GM12878 (cell line): ENCODE results near the gene FBXL15. TPM values are rescaled to one million over a fixed set of nuclear protein-coding genes. Genes with fewer than 3 reads are reported as not detected.

Source experiments
- ATAC-seq: fragments of 200-7000 bp; cut with Tn5 transposase; 3 replicates; pipeline ENCODE4 v1.9.1; 2020; ENCODE audit warnings: mild to moderate bottlenecking, moderate library complexity
- BruUV-seq: library from RNA; stranded (reverse); fragments of 400-500 nt; replicated peaks from 2 replicates; lab custom pipeline; 2021; lab: Mats Ljungman, UMichigan
- CTCF ChIA-PET: fragments of 300-600 bp; sonication (Branson Sonifier 250); formaldehyde crosslinking; extraction: SDS; loops from one replicate; lab custom pipeline; 2021; ENCODE audit warnings: inconsistent platforms; lab: Yijun Ruan, JAX
- POLR2A ChIA-PET: fragments of 350-600 bp; formaldehyde crosslinking; extraction: SDS; loops from one replicate; lab custom pipeline; 2021; ENCODE audit warnings: inconsistent platforms; lab: Charles Lee
- RAD21 ChIA-PET: fragments of 300-600 bp; sonication (Branson Sonifier 250); formaldehyde crosslinking; loops from one replicate; lab custom pipeline; 2023; ENCODE audit warnings: antibody characterized with exemption; ENCODE audit not compliant: unreplicated experiment; lab: Charles Lee
- SMC1A ChIA-PET: fragments of 300-600 bp; sonication (Branson Sonifier 250); formaldehyde crosslinking; loops from one replicate; lab custom pipeline; 2023; ENCODE audit not compliant: unreplicated experiment, uncharacterized antibody; lab: Charles Lee
- DNase-seq: peaks from one replicate; pipeline ENCODE4 v3.0.0-alpha.2; 2011; ENCODE audit warnings: low read depth, low spot score
- FAIRE-seq: peaks from 3 replicates; lab custom pipeline; 2011; peaks lifted over from hg19 to GRCh38; lab: Jason Lieb, UNC
- H2AFZ ChIP-seq: 2 replicates; pipeline ENCODE4 v1.6.0; 2011; ENCODE audit warnings: low read depth, low read length, control low read depth; ENCODE audit not compliant: control insufficient read depth
- H3K27ac ChIP-seq: 2 replicates; pipeline ENCODE4 v1.5.1; 2011; ENCODE audit warnings: control low read depth; ENCODE audit not compliant: control insufficient read depth, insufficient read depth
- H3K27me3 ChIP-seq, 2 experiments: replicated peaks in 1 of 2; 2 replicates each; pipeline versions ENCODE4 v1.6.0 to v1.6.1; 2011; ENCODE audit warnings: low read length in 1 of 2; ENCODE audit not compliant: control insufficient read depth in 2 of 2, insufficient read depth in 2 of 2
- H3K36me3 ChIP-seq, 2 experiments: 2 replicates each; pipeline ENCODE4 v1.5.1; 2011; ENCODE audit warnings: low read length in 1 of 2; ENCODE audit not compliant: control insufficient read depth in 2 of 2, insufficient read depth in 2 of 2
- H3K4me1 ChIP-seq: 2 replicates; pipeline ENCODE4 v1.6.1; 2011; ENCODE audit warnings: mild to moderate bottlenecking, low read length, moderate library complexity, mixed read lengths; ENCODE audit not compliant: control insufficient read depth, insufficient read depth
- H3K4me2 ChIP-seq: 2 replicates; pipeline ENCODE4 v1.6.0; 2011; ENCODE audit warnings: control low read depth; ENCODE audit not compliant: control insufficient read depth, insufficient read depth
- H3K4me3 ChIP-seq: fragments of 200-600 bp; sonication (generic); 2 replicates; pipeline ENCODE4 v1.5.1; 2016
- H3K79me2 ChIP-seq: 2 replicates; pipeline ENCODE4 v1.6.0; 2011; ENCODE audit warnings: low read length; ENCODE audit not compliant: control insufficient read depth, insufficient read depth
- H3K9ac ChIP-seq: 2 replicates; pipeline ENCODE4 v1.8.0; 2011; ENCODE audit warnings: low read length, control low read depth, mixed read lengths; ENCODE audit not compliant: control insufficient read depth, insufficient read depth
- H3K9me3 ChIP-seq: replicated peaks from 3 replicates; pipeline ENCODE4 v1.5.1; 2011; ENCODE audit warnings: mild to moderate bottlenecking, low read length; ENCODE audit not compliant: control insufficient read depth, insufficient read depth
- H4K20me1 ChIP-seq: 2 replicates; pipeline ENCODE4 v1.6.0; 2011; ENCODE audit not compliant: control insufficient read depth, insufficient read depth
- CHD2 ChIP-seq: IDR thresholded peaks from 2 replicates; pipeline ENCODE4 v1.6.1; 2011; ENCODE audit warnings: low read depth, low read length, improper control_type of control experiment, borderline replicate concordance
- CREB1 ChIP-seq: IDR thresholded peaks from 2 replicates; pipeline ENCODE4 v1.6.1; 2012; ENCODE audit warnings: low read depth, mild to moderate bottlenecking, inconsistent platforms
- HCFC1 ChIP-seq: fragments of 150-350 bp; IDR thresholded peaks from 2 replicates; pipeline ENCODE4 v1.6.1; 2014; ENCODE audit warnings: low read length
- TCF3 ChIP-seq: IDR thresholded peaks from 2 replicates; pipeline ENCODE4 v1.6.1; 2012; ENCODE audit warnings: low read depth, mild to moderate bottlenecking, low read length, borderline replicate concordance; ENCODE audit not compliant: insufficient read depth
- YBX1 ChIP-seq: fragments of 450-650 bp; IDR thresholded peaks from 2 replicates; pipeline ENCODE4 v1.6.1; 2016; ENCODE audit warnings: antibody characterized with exemption
- WGBS: methylation state at CpG from one replicate; pipeline ENCODE4 v1.1.6; 2016; ENCODE audit warnings: low lambda C conversion rate; ENCODE audit not compliant: insufficient replicate concordance, insufficient coverage; ENCODE audit errors: missing lambda C conversion rate; 5-methylcytosine and 5-hydroxymethylcytosine counted together
- in situ Hi-C: fragments of 300-500 bp; cut with MboI; formaldehyde crosslinking; loops from 9 replicates; pipeline ENCODE4 v1.14.3; 2018; ENCODE audit warnings: mixed read lengths
- intact Hi-C: fragments of 100-400 bp; cut with micrococcal nuclease; formaldehyde crosslinking; loops from one replicate; pipeline ENCODE4 v1.14.2; 2022; ENCODE audit not compliant: unreplicated experiment
- polyA plus RNA-seq, 11 experiments: library from polyadenylated mRNA; depleted of rRNA in 4 of 11; unstranded in 6 of 11; stranded (reverse) in 5 of 11; fragments of >200 nt; fragmentation: Nextera tagmentation in 4 of 11; fragmentation: Illumina TruSeq in 1 of 11; extraction: Ambion mirVana in 4 of 11; extraction: Trizol in 1 of 11; gene quantifications; 1 replicate in 1 of 11; 2 replicates in 10 of 11; pipeline versions ENCODE4 v1.2.1 to v1.2.3, GENCODE V29; 2011 to 2016; ENCODE audit warnings: inconsistent platforms in 2 of 11, missing spikeins in 2 of 11, low read depth in 1 of 11
- total RNA-seq, 4 experiments: library from RNA; depleted of rRNA in 3 of 4; stranded (reverse); fragments of >200 nt in 3 of 4; fragmentation: Illumina TruSeq in 1 of 4; extraction: Trizol in 1 of 4; gene quantifications; 2 replicates each; pipeline versions ENCODE4 v1.2.1 to v1.2.3, GENCODE V29; 2013 to 2021
- TF ChIP-seq, protein P1 (sequence below): fragments of 450-650 bp; formaldehyde crosslinking; IDR thresholded peaks from 2 replicates; pipeline ENCODE4 v1.4.0; 2020; ENCODE audit warnings: mild to moderate bottlenecking, moderate library complexity
- TF ChIP-seq, protein P2 (sequence below): IDR thresholded peaks from 2 replicates; pipeline ENCODE4 v1.6.1; 2011; ENCODE audit warnings: low read depth, low read length, improper control_type of control experiment, borderline replicate concordance
- TF ChIP-seq, protein P3 (sequence below): fragments of 450-650 bp; formaldehyde crosslinking; IDR thresholded peaks from 2 replicates; pipeline ENCODE4 v1.5.0; 2022; ENCODE audit warnings: mild to moderate bottlenecking, missing genetic modification characterization
- TF ChIP-seq, protein P4 (sequence below): fragments of 450-650 bp; IDR thresholded peaks from 2 replicates; pipeline ENCODE4 v1.6.1; 2017; ENCODE audit warnings: mild to moderate bottlenecking, moderate library complexity

Gene FBXL15
- total and polyA plus RNA-seq, 10 of the 15 experiments (the other 5 are each of a cell fraction or from before 2014, with no cell fraction given), result 0.13 to 21.3 (median 7.9) TPM

DNA sequence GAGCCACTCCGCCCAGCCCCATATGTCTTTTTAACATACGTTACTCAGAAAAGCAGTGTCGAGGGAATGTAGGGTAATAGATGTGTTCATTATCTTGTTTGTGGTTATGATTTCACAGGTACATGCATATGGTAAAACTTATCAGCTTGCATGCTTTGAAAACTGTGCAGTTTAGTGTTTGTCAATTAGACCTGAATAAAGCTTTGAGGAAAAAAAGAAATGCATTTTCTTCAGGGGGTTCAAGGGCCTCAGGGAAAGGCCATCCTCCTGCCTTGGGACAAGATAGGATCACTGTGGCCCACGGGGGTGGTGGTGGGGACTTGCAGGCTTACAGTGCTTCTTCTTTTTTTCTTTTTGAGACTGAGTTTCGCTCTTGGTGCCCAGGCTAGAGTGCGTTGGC, 46.7 kb downstream of the FBXL15 start (continued):
- TF ChIP-seq, protein P1, sequence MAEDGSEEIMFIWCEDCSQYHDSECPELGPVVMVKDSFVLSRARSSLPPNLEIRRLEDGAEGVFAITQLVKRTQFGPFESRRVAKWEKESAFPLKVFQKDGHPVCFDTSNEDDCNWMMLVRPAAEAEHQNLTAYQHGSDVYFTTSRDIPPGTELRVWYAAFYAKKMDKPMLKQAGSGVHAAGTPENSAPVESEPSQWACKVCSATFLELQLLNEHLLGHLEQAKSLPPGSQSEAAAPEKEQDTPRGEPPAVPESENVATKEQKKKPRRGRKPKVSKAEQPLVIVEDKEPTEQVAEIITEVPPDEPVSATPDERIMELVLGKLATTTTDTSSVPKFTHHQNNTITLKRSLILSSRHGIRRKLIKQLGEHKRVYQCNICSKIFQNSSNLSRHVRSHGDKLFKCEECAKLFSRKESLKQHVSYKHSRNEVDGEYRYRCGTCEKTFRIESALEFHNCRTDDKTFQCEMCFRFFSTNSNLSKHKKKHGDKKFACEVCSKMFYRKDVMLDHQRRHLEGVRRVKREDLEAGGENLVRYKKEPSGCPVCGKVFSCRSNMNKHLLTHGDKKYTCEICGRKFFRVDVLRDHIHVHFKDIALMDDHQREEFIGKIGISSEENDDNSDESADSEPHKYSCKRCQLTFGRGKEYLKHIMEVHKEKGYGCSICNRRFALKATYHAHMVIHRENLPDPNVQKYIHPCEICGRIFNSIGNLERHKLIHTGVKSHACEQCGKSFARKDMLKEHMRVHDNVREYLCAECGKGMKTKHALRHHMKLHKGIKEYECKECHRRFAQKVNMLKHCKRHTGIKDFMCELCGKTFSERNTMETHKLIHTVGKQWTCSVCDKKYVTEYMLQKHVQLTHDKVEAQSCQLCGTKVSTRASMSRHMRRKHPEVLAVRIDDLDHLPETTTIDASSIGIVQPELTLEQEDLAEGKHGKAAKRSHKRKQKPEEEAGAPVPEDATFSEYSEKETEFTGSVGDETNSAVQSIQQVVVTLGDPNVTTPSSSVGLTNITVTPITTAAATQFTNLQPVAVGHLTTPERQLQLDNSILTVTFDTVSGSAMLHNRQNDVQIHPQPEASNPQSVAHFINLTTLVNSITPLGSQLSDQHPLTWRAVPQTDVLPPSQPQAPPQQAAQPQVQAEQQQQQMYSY, result no peak

DNA sequence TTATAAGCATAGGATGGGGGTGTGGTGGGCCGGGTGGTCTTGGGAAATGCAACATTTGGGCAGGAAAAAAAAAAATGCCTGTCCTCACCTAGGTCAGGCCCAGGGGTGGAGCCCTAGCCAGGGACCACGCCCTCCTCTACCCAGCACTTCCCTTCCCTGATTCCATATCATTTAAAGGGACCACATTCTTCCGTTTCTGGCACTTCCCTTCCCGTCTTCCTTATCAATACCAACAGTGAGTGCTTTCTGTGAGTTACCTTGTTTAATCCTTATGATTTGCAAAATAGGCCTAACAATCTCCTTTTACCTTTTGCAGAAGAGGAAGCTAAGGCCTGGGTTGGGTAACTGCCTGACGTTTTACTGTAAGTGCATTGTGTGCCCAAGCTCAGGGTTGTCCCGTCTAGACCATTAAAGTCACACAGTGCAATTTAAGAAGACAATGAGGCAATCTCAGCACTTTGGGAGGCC, 47.4 kb downstream of the FBXL15 start:
- DNase-seq, result no peak
- Histone ChIP-seq H4K20me1 (no peaks in the 10 kb centered on the region), H3K36me3 (no peaks in the 10 kb centered on the region), H3K27ac (no peak overlapping the region), H3K27me3 (no peaks in the 10 kb centered on the region), H3K4me3 (no peak overlapping the region), H3K79me2 (no peaks in the 10 kb centered on the region), H2AFZ (no peak overlapping the region), H3K4me1 (no peaks in the 10 kb centered on the region), H3K9me3 (no peaks in the 10 kb centered on the region), H3K9ac (no peak overlapping the region), H3K4me2 (no peak overlapping the region)
- 35% methylated on average over 6 of the region's 6 CpGs for WGBS
- intact Hi-C loops, result no loop called here
- POLR2A ChIA-PET, result no interaction called here
- in situ Hi-C loops, result no loop called here
- BruUV-seq, result no TSS peak
- FAIRE-seq, result no peak
- RAD21 ChIA-PET, result no interaction called here
- SMC1A ChIA-PET, result interaction anchor here (0.9 kb wide), 1 partner anchor 16 kb away, joined by 3 read pairs; no protein-coding TSS in a partner anchor
- CTCF ChIA-PET, result interaction anchor here (0.6 to 3.1 kb wide), 2 partner anchors 11 to 15 kb away, joined by 3 to 12 read pairs; no protein-coding TSS in a partner anchor
- ATAC-seq, result no peak
- TF ChIP-seq, protein P2, sequence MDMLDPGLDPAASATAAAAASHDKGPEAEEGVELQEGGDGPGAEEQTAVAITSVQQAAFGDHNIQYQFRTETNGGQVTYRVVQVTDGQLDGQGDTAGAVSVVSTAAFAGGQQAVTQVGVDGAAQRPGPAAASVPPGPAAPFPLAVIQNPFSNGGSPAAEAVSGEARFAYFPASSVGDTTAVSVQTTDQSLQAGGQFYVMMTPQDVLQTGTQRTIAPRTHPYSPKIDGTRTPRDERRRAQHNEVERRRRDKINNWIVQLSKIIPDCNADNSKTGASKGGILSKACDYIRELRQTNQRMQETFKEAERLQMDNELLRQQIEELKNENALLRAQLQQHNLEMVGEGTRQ, result no peak
- TF ChIP-seq CHD2 (no peak), YBX1 (no peak), HCFC1 (no peak), TCF3 (no peak), CREB1 (no peak)
- TF ChIP-seq, protein P3, sequence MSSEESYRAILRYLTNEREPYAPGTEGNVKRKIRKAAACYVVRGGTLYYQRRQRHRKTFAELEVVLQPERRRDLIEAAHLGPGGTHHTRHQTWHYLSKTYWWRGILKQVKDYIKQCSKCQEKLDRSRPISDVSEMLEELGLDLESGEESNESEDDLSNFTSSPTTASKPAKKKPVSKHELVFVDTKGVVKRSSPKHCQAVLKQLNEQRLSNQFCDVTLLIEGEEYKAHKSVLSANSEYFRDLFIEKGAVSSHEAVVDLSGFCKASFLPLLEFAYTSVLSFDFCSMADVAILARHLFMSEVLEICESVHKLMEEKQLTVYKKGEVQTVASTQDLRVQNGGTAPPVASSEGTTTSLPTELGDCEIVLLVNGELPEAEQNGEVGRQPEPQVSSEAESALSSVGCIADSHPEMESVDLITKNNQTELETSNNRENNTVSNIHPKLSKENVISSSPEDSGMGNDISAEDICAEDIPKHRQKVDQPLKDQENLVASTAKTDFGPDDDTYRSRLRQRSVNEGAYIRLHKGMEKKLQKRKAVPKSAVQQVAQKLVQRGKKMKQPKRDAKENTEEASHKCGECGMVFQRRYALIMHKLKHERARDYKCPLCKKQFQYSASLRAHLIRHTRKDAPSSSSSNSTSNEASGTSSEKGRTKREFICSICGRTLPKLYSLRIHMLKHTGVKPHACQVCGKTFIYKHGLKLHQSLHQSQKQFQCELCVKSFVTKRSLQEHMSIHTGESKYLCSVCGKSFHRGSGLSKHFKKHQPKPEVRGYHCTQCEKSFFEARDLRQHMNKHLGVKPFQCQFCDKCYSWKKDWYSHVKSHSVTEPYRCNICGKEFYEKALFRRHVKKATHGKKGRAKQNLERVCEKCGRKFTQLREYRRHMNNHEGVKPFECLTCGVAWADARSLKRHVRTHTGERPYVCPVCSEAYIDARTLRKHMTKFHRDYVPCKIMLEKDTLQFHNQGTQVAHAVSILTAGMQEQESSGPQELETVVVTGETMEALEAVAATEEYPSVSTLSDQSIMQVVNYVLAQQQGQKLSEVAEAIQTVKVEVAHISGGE (CRISPR knock-in tag), result no peak
- TF ChIP-seq, protein P4, sequence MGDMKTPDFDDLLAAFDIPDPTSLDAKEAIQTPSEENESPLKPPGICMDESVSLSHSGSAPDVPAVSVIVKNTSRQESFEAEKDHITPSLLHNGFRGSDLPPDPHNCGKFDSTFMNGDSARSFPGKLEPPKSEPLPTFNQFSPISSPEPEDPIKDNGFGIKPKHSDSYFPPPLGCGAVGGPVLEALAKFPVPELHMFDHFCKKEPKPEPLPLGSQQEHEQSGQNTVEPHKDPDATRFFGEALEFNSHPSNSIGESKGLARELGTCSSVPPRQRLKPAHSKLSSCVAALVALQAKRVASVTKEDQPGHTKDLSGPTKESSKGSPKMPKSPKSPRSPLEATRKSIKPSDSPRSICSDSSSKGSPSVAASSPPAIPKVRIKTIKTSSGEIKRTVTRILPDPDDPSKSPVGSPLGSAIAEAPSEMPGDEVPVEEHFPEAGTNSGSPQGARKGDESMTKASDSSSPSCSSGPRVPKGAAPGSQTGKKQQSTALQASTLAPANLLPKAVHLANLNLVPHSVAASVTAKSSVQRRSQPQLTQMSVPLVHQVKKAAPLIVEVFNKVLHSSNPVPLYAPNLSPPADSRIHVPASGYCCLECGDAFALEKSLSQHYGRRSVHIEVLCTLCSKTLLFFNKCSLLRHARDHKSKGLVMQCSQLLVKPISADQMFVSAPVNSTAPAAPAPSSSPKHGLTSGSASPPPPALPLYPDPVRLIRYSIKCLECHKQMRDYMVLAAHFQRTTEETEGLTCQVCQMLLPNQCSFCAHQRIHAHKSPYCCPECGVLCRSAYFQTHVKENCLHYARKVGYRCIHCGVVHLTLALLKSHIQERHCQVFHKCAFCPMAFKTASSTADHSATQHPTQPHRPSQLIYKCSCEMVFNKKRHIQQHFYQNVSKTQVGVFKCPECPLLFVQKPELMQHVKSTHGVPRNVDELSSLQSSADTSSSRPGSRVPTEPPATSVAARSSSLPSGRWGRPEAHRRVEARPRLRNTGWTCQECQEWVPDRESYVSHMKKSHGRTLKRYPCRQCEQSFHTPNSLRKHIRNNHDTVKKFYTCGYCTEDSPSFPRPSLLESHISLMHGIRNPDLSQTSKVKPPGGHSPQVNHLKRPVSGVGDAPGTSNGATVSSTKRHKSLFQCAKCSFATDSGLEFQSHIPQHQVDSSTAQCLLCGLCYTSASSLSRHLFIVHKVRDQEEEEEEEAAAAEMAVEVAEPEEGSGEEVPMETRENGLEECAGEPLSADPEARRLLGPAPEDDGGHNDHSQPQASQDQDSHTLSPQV, result no peak
